Measurements from ENCODE around the gene GRIK3.

Gene GRIK3

GRCh38 chr1:36858981-36859380 lies 175.3 kb downstream of the GRIK3 start:
- DNase-seq (ENCODE audit: extremely low read depth, low read depth), result no peak
- no peak overlapping the region for H3K4me3 ChIP-seq (replicated peaks; ENCODE audit: low read depth, low read length)
- TF ChIP-seq CTCF (IDR thresholded peaks at IDR 0.05; ENCODE audit: low read depth, low read length, missing control alignments), result no peak

- DNase-seq (ENCODE audit: extremely low read depth, low read depth), result no peak
- TF ChIP-seq CTCF (IDR thresholded peaks at IDR 0.05; ENCODE audit: low read depth, low read length, missing control alignments), result no peak
- no peak overlapping the region for H3K4me3 ChIP-seq (replicated peaks; ENCODE audit: low read depth, low read length)
Observed at GRCh38 chr1:36858553-36858952, 175.8 kb downstream of the GRIK3 start.

- no peak for TF ChIP-seq CTCF (IDR thresholded peaks at IDR 0.05; ENCODE audit: low read depth, low read length, missing control alignments)
- H3K4me3 ChIP-seq (replicated peaks; ENCODE audit: low read depth, low read length), result no peak overlapping the region
- DNase-seq (ENCODE audit: extremely low read depth, low read depth), result no peak
Observed at GRCh38 chr1:36857754-36858153, 176.6 kb downstream of the GRIK3 start.

- no peak for TF ChIP-seq CTCF (IDR thresholded peaks at IDR 0.05; ENCODE audit: low read depth, low read length, missing control alignments)
- no peak overlapping the region for H3K4me3 ChIP-seq (replicated peaks; ENCODE audit: low read depth, low read length)
- DNase-seq (ENCODE audit: extremely low read depth, low read depth), result no peak
Observed at GRCh38 chr1:36855699-36856494, 178.4 kb downstream of the GRIK3 start.

GRCh38 chr1:36853638-36854037 lies 180.7 kb downstream of the GRIK3 start:
- no peak for TF ChIP-seq CTCF (IDR thresholded peaks at IDR 0.05; ENCODE audit: low read depth, low read length, missing control alignments)
- DNase-seq (ENCODE audit: extremely low read depth, low read depth), result no peak
- no peak overlapping the region for H3K4me3 ChIP-seq (replicated peaks; ENCODE audit: low read depth, low read length)

- DNase-seq (ENCODE audit: extremely low read depth, low read depth), result no peak
- no peak overlapping the region for H3K4me3 ChIP-seq (replicated peaks; ENCODE audit: low read depth, low read length)
- no peak for TF ChIP-seq CTCF (IDR thresholded peaks at IDR 0.05; ENCODE audit: low read depth, low read length, missing control alignments)
Observed at GRCh38 chr1:36852586-36852985, 181.7 kb downstream of the GRIK3 start.

GRCh38 chr1:36851595-36851994 lies 182.7 kb downstream of the GRIK3 start:
- DNase-seq (ENCODE audit: extremely low read depth, low read depth), result no peak
- H3K4me3 ChIP-seq (replicated peaks; ENCODE audit: low read depth, low read length), result no peak overlapping the region
- no peak for TF ChIP-seq CTCF (IDR thresholded peaks at IDR 0.05; ENCODE audit: low read depth, low read length, missing control alignments)
